Mucosa of stomach (tissue), 1 donor: Measurements from ENCODE around the gene HDLBP.

Source experiments
- H3K27me3 ChIP-seq: one replicate; pipeline ENCODE4 v1.7.0; 2013; ENCODE audit warnings: mild to moderate bottlenecking, low read length; ENCODE audit not compliant: control insufficient read depth, insufficient read depth
- H3K36me3 ChIP-seq: one replicate; pipeline ENCODE4 v1.7.0; 2013; ENCODE audit warnings: low read length; ENCODE audit not compliant: control insufficient read depth, insufficient read depth
- H3K4me1 ChIP-seq: one replicate; pipeline ENCODE4 v1.7.0; 2013; ENCODE audit warnings: mild to moderate bottlenecking, low read length; ENCODE audit not compliant: control insufficient read depth, insufficient read depth
- H3K4me3 ChIP-seq: one replicate; pipeline ENCODE4 v1.7.0; 2013; ENCODE audit warnings: low read length
- H3K9ac ChIP-seq: one replicate; pipeline ENCODE4 v1.7.0; 2013; ENCODE audit warnings: mild to moderate bottlenecking, low read length, moderate library complexity
- H3K9me3 ChIP-seq: one replicate; pipeline ENCODE4 v1.7.0; 2013; ENCODE audit warnings: mild to moderate bottlenecking, low read length, moderate library complexity; ENCODE audit not compliant: control insufficient read depth
- donor health status: Pancreatic carcinoma.

Gene HDLBP

GRCh38 chr2:241216211-241216761 is 99.2 kb downstream of the HDLBP start:
- Histone ChIP-seq H3K9me3 (no peaks in the 10 kb centered on the region), H3K9ac (no peak overlapping the region), H3K4me3 (no peak overlapping the region), H3K36me3 (no peaks in the 10 kb centered on the region), H3K27me3 (no peaks in the 10 kb centered on the region), H3K4me1 (peaks cover 10% of the 10 kb centered on the region)

GRCh38 chr2:241215421-241215820 is 100.1 kb downstream of the HDLBP start:
- no peaks in the 10 kb centered on the region for H3K27me3 ChIP-seq
- H3K9ac ChIP-seq, result no peak overlapping the region
- no peaks in the 10 kb centered on the region for H3K36me3 ChIP-seq
- H3K4me1 ChIP-seq, result peaks cover 10% of the 10 kb centered on the region
- H3K9me3 ChIP-seq, result no peaks in the 10 kb centered on the region
- H3K4me3 ChIP-seq, result no peak overlapping the region

GRCh38 chr2:241214766-241215165 is 100.7 kb downstream of the HDLBP start:
- no peaks in the 10 kb centered on the region for H3K27me3 ChIP-seq
- no peaks in the 10 kb centered on the region for H3K36me3 ChIP-seq
- peaks cover 10% of the 10 kb centered on the region for H3K4me1 ChIP-seq
- H3K9me3 ChIP-seq, result no peaks in the 10 kb centered on the region
- H3K9ac ChIP-seq, result no peak overlapping the region
- H3K4me3 ChIP-seq, result no peak overlapping the region

- no peaks in the 10 kb centered on the region for H3K9me3 ChIP-seq
- peaks cover 10% of the 10 kb centered on the region for H3K4me1 ChIP-seq
- no peaks in the 10 kb centered on the region for H3K27me3 ChIP-seq
- H3K4me3 ChIP-seq, result no peak overlapping the region
- no peak overlapping the region for H3K9ac ChIP-seq
- H3K36me3 ChIP-seq, result no peaks in the 10 kb centered on the region
Observed at GRCh38 chr2:241214209-241214608, 101.3 kb downstream of the HDLBP start.

GRCh38 chr2:241213567-241213966 is 101.9 kb downstream of the HDLBP start:
- H3K36me3 ChIP-seq, result no peaks in the 10 kb centered on the region
- peaks cover 10% of the 10 kb centered on the region for H3K4me1 ChIP-seq
- H3K27me3 ChIP-seq, result no peaks in the 10 kb centered on the region
- H3K4me3 ChIP-seq, result no peak overlapping the region
- H3K9ac ChIP-seq, result no peak overlapping the region
- no peaks in the 10 kb centered on the region for H3K9me3 ChIP-seq

GRCh38 chr2:241213041-241213440 is 102.4 kb downstream of the HDLBP start:
- H3K9me3 ChIP-seq, result no peaks in the 10 kb centered on the region
- no peak overlapping the region for H3K4me3 ChIP-seq
- no peaks in the 10 kb centered on the region for H3K36me3 ChIP-seq
- peaks cover 10% of the 10 kb centered on the region for H3K4me1 ChIP-seq
- no peak overlapping the region for H3K9ac ChIP-seq
- no peaks in the 10 kb centered on the region for H3K27me3 ChIP-seq

- Histone ChIP-seq H3K9me3 (no peaks in the 10 kb centered on the region), H3K4me1 (peaks cover 4% of the 10 kb centered on the region), H3K27me3 (no peaks in the 10 kb centered on the region), H3K9ac (no peak overlapping the region), H3K4me3 (no peak overlapping the region), H3K36me3 (no peaks in the 10 kb centered on the region)
Observed at GRCh38 chr2:241211276-241211675, 104.2 kb downstream of the HDLBP start.

GRCh38 chr2:241209271-241209670 is 106.2 kb downstream of the HDLBP start:
- no peaks in the 10 kb centered on the region for H3K27me3 ChIP-seq
- no peaks in the 10 kb centered on the region for H3K36me3 ChIP-seq
- no peaks in the 10 kb centered on the region for H3K9me3 ChIP-seq
- no peak overlapping the region for H3K4me3 ChIP-seq
- no peaks in the 10 kb centered on the region for H3K4me1 ChIP-seq
- no peak overlapping the region for H3K9ac ChIP-seq

GRCh38 chr2:241208058-241208457 is 107.4 kb downstream of the HDLBP start:
- no peaks in the 10 kb centered on the region for H3K9me3 ChIP-seq
- no peak overlapping the region for H3K9ac ChIP-seq
- H3K4me1 ChIP-seq, result no peaks in the 10 kb centered on the region
- H3K27me3 ChIP-seq, result no peaks in the 10 kb centered on the region
- no peak overlapping the region for H3K4me3 ChIP-seq
- no peaks in the 10 kb centered on the region for H3K36me3 ChIP-seq

GRCh38 chr2:241207641-241208040 is 107.8 kb downstream of the HDLBP start:
- no peak overlapping the region for H3K9ac ChIP-seq
- no peak overlapping the region for H3K4me3 ChIP-seq
- no peaks in the 10 kb centered on the region for H3K36me3 ChIP-seq
- H3K27me3 ChIP-seq, result no peaks in the 10 kb centered on the region
- no peaks in the 10 kb centered on the region for H3K4me1 ChIP-seq
- H3K9me3 ChIP-seq, result no peaks in the 10 kb centered on the region

- no peaks in the 10 kb centered on the region for H3K27me3 ChIP-seq
- H3K9me3 ChIP-seq, result no peaks in the 10 kb centered on the region
- no peak overlapping the region for H3K9ac ChIP-seq
- H3K4me1 ChIP-seq, result no peaks in the 10 kb centered on the region
- no peaks in the 10 kb centered on the region for H3K36me3 ChIP-seq
- H3K4me3 ChIP-seq, result no peak overlapping the region
Observed at GRCh38 chr2:241207151-241207550, 108.3 kb downstream of the HDLBP start.

GRCh38 chr2:241205086-241205485 is 110.4 kb downstream of the HDLBP start:
- Histone ChIP-seq H3K9me3 (no peaks in the 10 kb centered on the region), H3K36me3 (no peaks in the 10 kb centered on the region), H3K4me1 (no peaks in the 10 kb centered on the region), H3K4me3 (no peak overlapping the region), H3K9ac (no peak overlapping the region), H3K27me3 (no peaks in the 10 kb centered on the region)

- H3K27me3 ChIP-seq, result no peaks in the 10 kb centered on the region
- H3K36me3 ChIP-seq, result no peaks in the 10 kb centered on the region
- H3K9me3 ChIP-seq, result no peaks in the 10 kb centered on the region
- H3K9ac ChIP-seq, result no peak overlapping the region
- H3K4me3 ChIP-seq, result no peak overlapping the region
- H3K4me1 ChIP-seq, result no peaks in the 10 kb centered on the region
Observed at GRCh38 chr2:241204490-241204889, 111.0 kb downstream of the HDLBP start.
